ENCODE measurements around the gene PTPRZ1. TPM values are rescaled to one million over a fixed set of nuclear protein-coding genes. Genes with fewer than 3 reads are reported as not detected.

The PTPRZ1 gene
- total and polyA plus RNA-seq, 2 of the 8 experiments (the other 6 are each of a cell fraction or from before 2014, with no cell fraction given) = 112 to 135 TPM

DNA sequence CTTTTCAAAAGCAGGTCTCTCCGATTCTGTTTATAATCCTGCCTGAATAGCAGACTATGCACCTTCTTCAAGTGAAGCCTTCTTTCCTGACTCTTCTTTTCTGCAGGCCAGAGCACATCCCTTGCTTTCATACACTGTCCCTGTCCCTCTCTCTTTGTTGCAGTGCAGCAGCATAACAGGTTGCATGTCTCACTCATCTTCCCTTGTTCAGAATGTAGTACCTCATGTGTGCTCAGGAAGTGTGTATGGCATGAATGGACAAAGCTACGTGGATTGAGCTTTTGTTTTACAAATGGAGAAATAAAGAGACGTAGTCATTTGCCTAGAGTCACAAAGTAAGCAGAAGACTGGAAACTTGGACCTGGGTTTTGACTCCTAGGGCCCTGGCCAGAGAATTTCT is 68.0 kb downstream of the PTPRZ1 start:
- H2BK120ac ChIP-seq (replicated peaks; ENCODE audit: low read depth, low read length) = peak overlapping the region; percentile 90
- 71% methylated on average over 3 of the region's 3 CpGs; no CpG with 5 or more reads in 1 of the 2 experiments for WGBS, 2 experiments (ENCODE audit: extremely low coverage in 1 of 2, insufficient coverage in 1 of 2, insufficient read length in 1 of 2, insufficient replicate concordance in 2 of 2, low coverage in 1 of 2, low lambda C conversion rate in 2 of 2, missing lambda C conversion rate in 1 of 2)
- no peak overlapping the region for H3K23ac ChIP-seq (ENCODE audit: insufficient read length)
- peak overlapping the region; percentile 100 for H2BK12ac ChIP-seq (ENCODE audit: low read depth, low read length)
- H2BK5ac ChIP-seq (ENCODE audit: low read depth, low read length) = peak overlapping the region; percentile 96
- FAIRE-seq (peak; percentile 70), DNase-seq (ENCODE audit: low read depth in 1 of 2, low spot score in 2 of 2) (no peak)
- H3K23me2 ChIP-seq (ENCODE audit: low read depth, low read length) = no peaks in the 10 kb centered on the region; the same call in 1 of the 2 replicates
- H4K5ac ChIP-seq (ENCODE audit: insufficient read length, low read depth, low read length) = peak overlapping the region; percentile 38
- H4K91ac ChIP-seq (replicated peaks; ENCODE audit: insufficient read length, low read length) = peak overlapping the region; percentile 96
- no peak overlapping the region for H2AFZ ChIP-seq (ENCODE audit: low read length)
- H4K8ac ChIP-seq (ENCODE audit: extremely low read depth, insufficient read depth, low read length) = no peak overlapping the region
- no peaks in the 10 kb centered on the region for H3K79me1 ChIP-seq (ENCODE audit: low read depth, low read length)
- H2BK15ac ChIP-seq (ENCODE audit: low read length) = no peak overlapping the region; the same call in 1 of the 2 replicates
- ChIA-PET POLR2A (ENCODE audit: partially characterized antibody) (interaction anchor here (0.6 to 4.9 kb wide), 7 partner anchors 12 to 131 kb away, joined by 3 to 35 read pairs (median 4); no protein-coding TSS in a partner anchor), CTCF (ENCODE audit: partially characterized antibody) (interaction anchor here (1.6 to 2.0 kb wide), 2 partner anchors 19 to 53 kb away, joined by 3 to 7 read pairs; no protein-coding TSS in a partner anchor)
- no peaks in the 10 kb centered on the region for H4K20me1 ChIP-seq (replicated peaks in 1 of 2; ENCODE audit: control insufficient read depth in 1 of 2, insufficient read depth in 2 of 2, low read length in 2 of 2)
- H3K27ac ChIP-seq (ENCODE audit: low read depth, low read length) = peak overlapping the region; percentile 73
- no peak overlapping the region for H3K14ac ChIP-seq (ENCODE audit: insufficient read length)
- peaks cover 10 to 44% (median 29%) of the 10 kb centered on the region in 4 experiments; a peak in 6 of 7 replicates for H3K4me1 ChIP-seq (replicated peaks in 1 of 4; ENCODE audit: control insufficient read depth in 3 of 4, insufficient read depth in 4 of 4, low read length in 3 of 4)
- peak overlapping the region; percentile 70 for H3K4ac ChIP-seq (replicated peaks; ENCODE audit: insufficient read length, low read depth, low read length)
- peak overlapping the region in 1 of 2 experiments; percentile 51; a peak in 2 of 4 replicates for H3K4me2 ChIP-seq (ENCODE audit: insufficient read depth in 1 of 2, low read depth in 2 of 2, low read length in 2 of 2)
- H3K79me2 ChIP-seq (ENCODE audit: control insufficient read depth in 1 of 2, insufficient read depth in 2 of 2, low read length in 2 of 2) = peaks cover 0 to 57% of the 10 kb centered on the region in 2 experiments; a peak in 3 of 4 replicates
- H3K27me3 ChIP-seq (replicated peaks in 1 of 4; ENCODE audit: control insufficient read depth in 3 of 4, extremely low read depth in 1 of 4, insufficient read depth in 3 of 4, low read length in 3 of 4) = no peaks in the 10 kb centered on the region
- H3K56ac ChIP-seq (replicated peaks; ENCODE audit: insufficient read length, low read depth, low read length) = peak overlapping the region; percentile 32
- no peak overlapping the region for H3K9ac ChIP-seq (replicated peaks in 1 of 4; ENCODE audit: extremely low read depth in 1 of 4, low read depth in 3 of 4, low read length in 3 of 4)
- H3K36me3 ChIP-seq (ENCODE audit: control insufficient read depth in 2 of 4, insufficient read depth in 4 of 4, low read length in 3 of 4) = peaks cover 0 to 4% (median 0%) of the 10 kb centered on the region in 4 experiments; a peak in 3 of 8 replicates
- H3K9me3 ChIP-seq (ENCODE audit: insufficient read depth in 2 of 2, low read depth in 1 of 2, low read length in 1 of 2) = no peaks in the 10 kb centered on the region
- H2AK5ac ChIP-seq (ENCODE audit: low read depth, low read length) = peak overlapping the region; percentile 99
- peak overlapping the region; percentile 95 for H3K18ac ChIP-seq (ENCODE audit: extremely low read depth, low read length)
- no peak overlapping the region for H3K4me3 ChIP-seq (ENCODE audit: extremely low read depth in 1 of 4, insufficient read depth in 2 of 4, low read depth in 3 of 4, low read length in 4 of 4)
- H2BK20ac ChIP-seq (ENCODE audit: low read length) = peak overlapping the region; percentile 98
- TF ChIP-seq, protein P1, sequence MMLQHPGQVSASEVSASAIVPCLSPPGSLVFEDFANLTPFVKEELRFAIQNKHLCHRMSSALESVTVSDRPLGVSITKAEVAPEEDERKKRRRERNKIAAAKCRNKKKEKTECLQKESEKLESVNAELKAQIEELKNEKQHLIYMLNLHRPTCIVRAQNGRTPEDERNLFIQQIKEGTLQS (IDR thresholded peaks at IDR 0.05; ENCODE audit: insufficient read depth, low read depth, low read length) = no peak
- TF ChIP-seq KDM1A (IDR thresholded peaks at IDR 0.05; ENCODE audit: borderline replicate concordance, low read length) (no peak), HDAC6 (IDR thresholded peaks at IDR 0.05; ENCODE audit: low read depth, low read length) (no peak), RBBP5 (IDR thresholded peaks at IDR 0.05; ENCODE audit: borderline replicate concordance, low read depth, low read length) (no peak), PHF8 (conservative IDR thresholded peaks at IDR 0.05; ENCODE audit: low read depth, low read length) (no peak), ZNF274 (IDR thresholded peaks at IDR 0.05; ENCODE audit: borderline replicate concordance, extremely low read depth, low read length) (no peak), KDM4A (IDR thresholded peaks at IDR 0.05; ENCODE audit: low read depth, low read length, severe bottlenecking) (no peak), BACH1 (IDR thresholded peaks at IDR 0.05; ENCODE audit: low read length) (no peak), EGR1 (IDR thresholded peaks at IDR 0.05; ENCODE audit: borderline replicate concordance, low read depth, low read length) (no peak), CBX8 (IDR thresholded peaks at IDR 0.05; ENCODE audit: borderline replicate concordance, low read depth, low read length) (no peak), TAF1 (IDR thresholded peaks at IDR 0.05; ENCODE audit: low read depth, low read length) (no peak), POLR2AphosphoS5 (IDR thresholded peaks at IDR 0.05; ENCODE audit: low read depth, low read length) (no peak), SUZ12 (IDR thresholded peaks at IDR 0.05; ENCODE audit: low read length) (no peak)

Data from H1 (cell line).